HG03571 (cell line): ENCODE results near the gene GABRB3.

ENCODE experiments used
- ATAC-seq: cut with Tn5 transposase; IDR thresholded peaks from one replicate; pipeline ENCODE4 v1.9.1; 2021; ENCODE audit not compliant: unreplicated experiment

GABRB3 gene

GRCh38 chr15:26632500-26632899 is 140.4 kb downstream of the GABRB3 start:
- no peak for ATAC-seq

GRCh38 chr15:26631894-26632293 is 141.0 kb downstream of the GABRB3 start:
- no peak for ATAC-seq

- no peak for ATAC-seq
Observed at GRCh38 chr15:26630857-26631256, 142.0 kb downstream of the GABRB3 start.

- no peak for ATAC-seq
Observed at GRCh38 chr15:26628879-26629529, 143.9 kb downstream of the GABRB3 start.

GRCh38 chr15:26628071-26628470 is 144.8 kb downstream of the GABRB3 start:
- ATAC-seq = no peak

GRCh38 chr15:26624128-26624527 is 148.7 kb downstream of the GABRB3 start:
- ATAC-seq = no peak

- no peak for ATAC-seq
Observed at GRCh38 chr15:26623071-26623470, 149.8 kb downstream of the GABRB3 start.

GRCh38 chr15:26621816-26622215 is 151.1 kb downstream of the GABRB3 start:
- ATAC-seq = no peak

- no peak for ATAC-seq
Observed at GRCh38 chr15:26620528-26621458, 152.1 kb downstream of the GABRB3 start.

GRCh38 chr15:26615927-26616302 is 157.0 kb downstream of the GABRB3 start:
- ATAC-seq = no peak

GRCh38 chr15:26615188-26615926 is 157.5 kb downstream of the GABRB3 start:
- no peak for ATAC-seq

- ATAC-seq = no peak
Observed at GRCh38 chr15:26614734-26615133, 158.1 kb downstream of the GABRB3 start.

- ATAC-seq = no peak
Observed at GRCh38 chr15:26598704-26599103, 174.2 kb downstream of the GABRB3 start.

GRCh38 chr15:26595611-26596010 is 177.3 kb downstream of the GABRB3 start:
- no peak for ATAC-seq

- ATAC-seq = no peak
Observed at GRCh38 chr15:26590676-26591075, 182.2 kb downstream of the GABRB3 start.

GRCh38 chr15:26582840-26583239 is 190.0 kb downstream of the GABRB3 start:
- ATAC-seq = no peak

GRCh38 chr15:26580943-26581342 is 191.9 kb downstream of the GABRB3 start:
- ATAC-seq = no peak

- ATAC-seq = no peak
Observed at GRCh38 chr15:26572602-26573350, 200.1 kb downstream of the GABRB3 start.

- no peak for ATAC-seq
Observed at GRCh38 chr15:26571346-26571745, 201.5 kb downstream of the GABRB3 start.

- no peak for ATAC-seq
Observed at GRCh38 chr15:26565542-26565941, 207.3 kb downstream of the GABRB3 start.

- no peak for ATAC-seq
Observed at GRCh38 chr15:26564361-26564760, 208.5 kb downstream of the GABRB3 start.
